SK-N-SH (cell line): ENCODE results near the gene SCGB1D4. TPM values are rescaled to one million over a fixed set of nuclear protein-coding genes. Genes with fewer than 3 reads are reported as not detected.

ENCODE experiments used
- CTCF ChIA-PET: fragments of 300-600, 350-600 bp; formaldehyde crosslinking; extraction: SDS; loops from one replicate; lab custom pipeline; 2021; lab: Yijun Ruan, JAX
- POLR2A ChIA-PET: fragments of 350-600 bp; sonication (Branson Sonifier 250); formaldehyde crosslinking; extraction: SDS; loops from one replicate; lab custom pipeline; 2020; ENCODE audit warnings: antibody characterized with exemption, inconsistent platforms; lab: Yijun Ruan, JAX
- DNase-seq: peaks from one replicate; pipeline ENCODE4 v3.0.0; 2012
- H2AFZ ChIP-seq: fragments of 200-600 bp; sonication (generic); 2 replicates; pipeline ENCODE4 v1.8.1; 2016; ENCODE audit warnings: antibody characterized with exemption, mild to moderate bottlenecking, low read depth
- H3F3A ChIP-seq: fragments of 200-600 bp; sonication (generic); replicated peaks from 2 replicates; pipeline ENCODE3; 2016; ENCODE audit warnings: antibody characterized with exemption, mild to moderate bottlenecking; ENCODE audit not compliant: insufficient read depth
- H3K27ac ChIP-seq, 2 experiments: fragments of 200-500 bp in 1 of 2; fragments of 200-600 bp in 1 of 2; sonication (Bioruptor generic) in 1 of 2; sonication (generic), shearing (Covaris generic) in 1 of 2; 2 replicates each; pipeline versions ENCODE4 v1.5.1 to v1.6.1; 2014 to 2016; ENCODE audit warnings: low read depth in 2 of 2, inconsistent platforms in 1 of 2, low read length in 1 of 2, mild to moderate bottlenecking in 1 of 2, mixed read lengths in 1 of 2
- H3K27me3 ChIP-seq: fragments of 200-600 bp; sonication (generic), shearing (Covaris generic); 2 replicates; pipeline ENCODE4 v1.6.1; 2016; ENCODE audit warnings: mixed run types; ENCODE audit not compliant: insufficient read depth
- H3K36me3 ChIP-seq, 2 experiments: fragments of 200-500 bp in 1 of 2; fragments of 200-600 bp in 1 of 2; sonication (Bioruptor generic) in 1 of 2; sonication (generic) in 1 of 2; replicated peaks in 1 of 2; 2 replicates each; pipeline versions ENCODE3 to v1.5.1; 2014 to 2016; ENCODE audit warnings: low read length in 1 of 2, mild to moderate bottlenecking in 1 of 2; ENCODE audit not compliant: insufficient read depth in 2 of 2, control insufficient read depth in 1 of 2
- H3K4me1 ChIP-seq, 2 experiments: fragments of 200-500 bp in 1 of 2; fragments of 200-600 bp in 1 of 2; sonication (Bioruptor generic) in 1 of 2; sonication (generic), shearing (Covaris generic) in 1 of 2; 2 replicates each; pipeline versions ENCODE4 v1.5.1 to v1.6.1; 2014 to 2016; ENCODE audit warnings: low read depth in 1 of 2, low read length in 1 of 2, mixed run types in 1 of 2; ENCODE audit not compliant: insufficient read depth in 2 of 2, control insufficient read depth in 1 of 2
- H3K4me2 ChIP-seq: fragments of 200-600 bp; sonication (generic), shearing (Covaris generic); 2 replicates; pipeline ENCODE4 v1.6.1; 2017; ENCODE audit warnings: mixed run types
- H3K4me3 ChIP-seq, 2 experiments: fragments of 200-500 bp in 1 of 2; fragments of 200-600 bp in 1 of 2; sonication (Bioruptor generic) in 1 of 2; sonication (generic), shearing (Covaris generic) in 1 of 2; 2 replicates each; pipeline versions ENCODE4 v1.5.1 to v1.8.1; 2014 to 2016; ENCODE audit warnings: low read depth in 2 of 2, inconsistent platforms in 1 of 2, low read length in 1 of 2, mild to moderate bottlenecking in 1 of 2, mixed read lengths in 1 of 2, moderate library complexity in 1 of 2
- H3K79me2 ChIP-seq: fragments of 200-600 bp; sonication (generic); 2 replicates; pipeline ENCODE4 v1.8.1; 2017; ENCODE audit warnings: mild to moderate bottlenecking; ENCODE audit not compliant: insufficient read depth
- H3K9ac ChIP-seq: fragments of 200-600 bp; sonication (generic); 2 replicates; pipeline ENCODE4 v1.6.1; 2017; ENCODE audit warnings: mixed run types
- H3K9me2 ChIP-seq: fragments of 200-600 bp; sonication (generic); 2 replicates; pipeline ENCODE4 v1.6.1; 2017; ENCODE audit warnings: mixed run types
- H3K9me3 ChIP-seq: fragments of 200-600 bp; sonication (generic); 2 replicates; pipeline ENCODE4 v1.6.1; 2017; ENCODE audit warnings: mixed run types, mild to moderate bottlenecking, moderate library complexity
- H4K20me1 ChIP-seq: fragments of 200-600 bp; sonication (generic); 2 replicates; pipeline ENCODE4 v1.6.1; 2017; ENCODE audit warnings: mild to moderate bottlenecking, mixed run types; ENCODE audit not compliant: insufficient read depth
- CHD2 ChIP-seq: fragments of 150-350 bp; IDR thresholded peaks from 2 replicates; pipeline ENCODE4 v1.6.1; 2018; ENCODE audit warnings: low read length; ENCODE audit not compliant: partially characterized antibody
- EZH2phosphoT487 ChIP-seq: fragments of 200-600 bp; sonication (generic); IDR thresholded peaks from 2 replicates; pipeline ENCODE4 v1.6.1; 2017; ENCODE audit warnings: low read depth, mixed run types, mild to moderate bottlenecking, antibody characterized with exemption, moderate library complexity, borderline replicate concordance
- FOSL2 ChIP-seq: IDR thresholded peaks from 2 replicates; pipeline ENCODE4 v1.4.0; 2012; ENCODE audit warnings: low read depth, mild to moderate bottlenecking, moderate library complexity, borderline replicate concordance
- FOXJ3 ChIP-seq: sonication (generic); formaldehyde crosslinking; IDR thresholded peaks from 2 replicates; pipeline ENCODE4 v1.5.1; 2020; ENCODE audit warnings: mild to moderate bottlenecking, missing genetic modification reagents
- FOXM1 ChIP-seq: IDR thresholded peaks from 2 replicates; pipeline ENCODE4 v1.4.0; 2012; ENCODE audit warnings: low read depth, mild to moderate bottlenecking
- IRF3 ChIP-seq: fragments of 150-350 bp; IDR thresholded peaks from 2 replicates; pipeline ENCODE4 v1.6.1; 2016; ENCODE audit warnings: mild to moderate bottlenecking, low read depth, low read length
- MEF2A ChIP-seq: IDR thresholded peaks from 2 replicates; pipeline ENCODE4 v1.4.0; 2012; ENCODE audit warnings: low read depth, borderline replicate concordance
- MXI1 ChIP-seq: IDR thresholded peaks from 2 replicates; pipeline ENCODE4 v1.6.1; 2012; ENCODE audit warnings: mild to moderate bottlenecking, low read depth, low read length, improper control_type of control experiment
- PBX3 ChIP-seq: IDR thresholded peaks from 2 replicates; pipeline ENCODE4; 2012
- POLR2AphosphoS5 ChIP-seq: IDR thresholded peaks from 2 replicates; pipeline ENCODE4 v1.6.1; 2012; ENCODE audit warnings: low read depth, low read length
- RFX5 ChIP-seq: IDR thresholded peaks from 2 replicates; pipeline ENCODE4 v1.6.1; 2012; ENCODE audit warnings: mild to moderate bottlenecking, improper control_type of control experiment, low read length
- RXRA ChIP-seq: IDR thresholded peaks from 2 replicates; pipeline ENCODE4 v1.4.0; 2012; ENCODE audit warnings: low read depth, mild to moderate bottlenecking, borderline replicate concordance
- TAF1 ChIP-seq: IDR thresholded peaks from 2 replicates; pipeline ENCODE4 v1.6.1; 2012; ENCODE audit warnings: low read depth, mild to moderate bottlenecking, low read length, moderate library complexity, borderline replicate concordance
- TCF12 ChIP-seq: IDR thresholded peaks from 2 replicates; pipeline ENCODE4 v1.4.0; 2012
- TEAD4 ChIP-seq: IDR thresholded peaks from 2 replicates; pipeline ENCODE4 v1.4.0; 2012; ENCODE audit warnings: mild to moderate bottlenecking, borderline replicate concordance; ENCODE audit not compliant: insufficient read depth
- whole genome bisulfite sequencing: methylation state at CpG from one replicate; pipeline ENCODE4 v1.1.6; 2017; ENCODE audit warnings: low lambda C conversion rate; 5-methylcytosine and 5-hydroxymethylcytosine counted together
- polyA plus RNA-seq, 3 experiments: library from polyadenylated mRNA; depleted of rRNA; stranded (reverse); fragments of >200 nt; gene quantifications; 2 replicates each; pipeline ENCODE4 v1.2.3, GENCODE V29; 2012
- TF ChIP-seq, protein P1 (sequence below): fragments of 200-600 bp; sonication (generic); IDR thresholded peaks from 2 replicates; pipeline ENCODE4 v1.6.1; 2017; ENCODE audit warnings: antibody characterized with exemption, mild to moderate bottlenecking, moderate library complexity
- TF ChIP-seq, protein P2 (sequence below): IDR thresholded peaks from 2 replicates; pipeline ENCODE4 v1.6.1; 2012; ENCODE audit warnings: mild to moderate bottlenecking, low read depth, low read length, moderate library complexity

The SCGB1D4 gene
- polyA plus RNA-seq, 1 of the 3 experiments (the other 2 are of a cell fraction), result not detected

- no peaks in the 10 kb centered on the region for H3K36me3 ChIP-seq
- H2AFZ ChIP-seq, result no peak overlapping the region
- TF ChIP-seq, protein P1, sequence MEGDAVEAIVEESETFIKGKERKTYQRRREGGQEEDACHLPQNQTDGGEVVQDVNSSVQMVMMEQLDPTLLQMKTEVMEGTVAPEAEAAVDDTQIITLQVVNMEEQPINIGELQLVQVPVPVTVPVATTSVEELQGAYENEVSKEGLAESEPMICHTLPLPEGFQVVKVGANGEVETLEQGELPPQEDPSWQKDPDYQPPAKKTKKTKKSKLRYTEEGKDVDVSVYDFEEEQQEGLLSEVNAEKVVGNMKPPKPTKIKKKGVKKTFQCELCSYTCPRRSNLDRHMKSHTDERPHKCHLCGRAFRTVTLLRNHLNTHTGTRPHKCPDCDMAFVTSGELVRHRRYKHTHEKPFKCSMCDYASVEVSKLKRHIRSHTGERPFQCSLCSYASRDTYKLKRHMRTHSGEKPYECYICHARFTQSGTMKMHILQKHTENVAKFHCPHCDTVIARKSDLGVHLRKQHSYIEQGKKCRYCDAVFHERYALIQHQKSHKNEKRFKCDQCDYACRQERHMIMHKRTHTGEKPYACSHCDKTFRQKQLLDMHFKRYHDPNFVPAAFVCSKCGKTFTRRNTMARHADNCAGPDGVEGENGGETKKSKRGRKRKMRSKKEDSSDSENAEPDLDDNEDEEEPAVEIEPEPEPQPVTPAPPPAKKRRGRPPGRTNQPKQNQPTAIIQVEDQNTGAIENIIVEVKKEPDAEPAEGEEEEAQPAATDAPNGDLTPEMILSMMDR, result no peak
- TF ChIP-seq PBX3, result no peak
- TF ChIP-seq TAF1, result no peak
- TF ChIP-seq RXRA, result no peak
- TF ChIP-seq TCF12, result no peak
- no peak for TF ChIP-seq CHD2
- TF ChIP-seq, protein P2, sequence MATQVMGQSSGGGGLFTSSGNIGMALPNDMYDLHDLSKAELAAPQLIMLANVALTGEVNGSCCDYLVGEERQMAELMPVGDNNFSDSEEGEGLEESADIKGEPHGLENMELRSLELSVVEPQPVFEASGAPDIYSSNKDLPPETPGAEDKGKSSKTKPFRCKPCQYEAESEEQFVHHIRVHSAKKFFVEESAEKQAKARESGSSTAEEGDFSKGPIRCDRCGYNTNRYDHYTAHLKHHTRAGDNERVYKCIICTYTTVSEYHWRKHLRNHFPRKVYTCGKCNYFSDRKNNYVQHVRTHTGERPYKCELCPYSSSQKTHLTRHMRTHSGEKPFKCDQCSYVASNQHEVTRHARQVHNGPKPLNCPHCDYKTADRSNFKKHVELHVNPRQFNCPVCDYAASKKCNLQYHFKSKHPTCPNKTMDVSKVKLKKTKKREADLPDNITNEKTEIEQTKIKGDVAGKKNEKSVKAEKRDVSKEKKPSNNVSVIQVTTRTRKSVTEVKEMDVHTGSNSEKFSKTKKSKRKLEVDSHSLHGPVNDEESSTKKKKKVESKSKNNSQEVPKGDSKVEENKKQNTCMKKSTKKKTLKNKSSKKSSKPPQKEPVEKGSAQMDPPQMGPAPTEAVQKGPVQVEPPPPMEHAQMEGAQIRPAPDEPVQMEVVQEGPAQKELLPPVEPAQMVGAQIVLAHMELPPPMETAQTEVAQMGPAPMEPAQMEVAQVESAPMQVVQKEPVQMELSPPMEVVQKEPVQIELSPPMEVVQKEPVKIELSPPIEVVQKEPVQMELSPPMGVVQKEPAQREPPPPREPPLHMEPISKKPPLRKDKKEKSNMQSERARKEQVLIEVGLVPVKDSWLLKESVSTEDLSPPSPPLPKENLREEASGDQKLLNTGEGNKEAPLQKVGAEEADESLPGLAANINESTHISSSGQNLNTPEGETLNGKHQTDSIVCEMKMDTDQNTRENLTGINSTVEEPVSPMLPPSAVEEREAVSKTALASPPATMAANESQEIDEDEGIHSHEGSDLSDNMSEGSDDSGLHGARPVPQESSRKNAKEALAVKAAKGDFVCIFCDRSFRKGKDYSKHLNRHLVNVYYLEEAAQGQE, result no peak
- no peak for TF ChIP-seq FOXM1
- no peak for TF ChIP-seq FOXJ3 (CRISPR knock-in tag)
- no peak for TF ChIP-seq RFX5
- TF ChIP-seq POLR2AphosphoS5, result no peak
- no peak for TF ChIP-seq MXI1
- TF ChIP-seq EZH2phosphoT487, result no peak
- no peak for TF ChIP-seq TEAD4
- TF ChIP-seq FOSL2, result no peak
- no peak for TF ChIP-seq IRF3
- TF ChIP-seq MEF2A, result no peak
- H3K79me2 ChIP-seq, result no peaks in the 10 kb centered on the region
- H3K27me3 ChIP-seq, result no peaks in the 10 kb centered on the region; the same call in 1 of the 2 replicates
- POLR2A ChIA-PET, result no interaction called here
- no peak overlapping the region for H3K9ac ChIP-seq
- H3K4me1 ChIP-seq, result no peaks in the 10 kb centered on the region
- H3K9me3 ChIP-seq, result no peaks in the 10 kb centered on the region
- H4K20me1 ChIP-seq, result no peaks in the 10 kb centered on the region
- H3K4me3 ChIP-seq, result no peak overlapping the region
- DNase-seq, result no peak
- no peaks in the 10 kb centered on the region for H3K9me2 ChIP-seq
- WGBS, result 43% methylated on average over 7 of the region's 7 CpGs
- CTCF ChIA-PET, result no interaction called here
- no peaks in the 10 kb centered on the region for H3F3A ChIP-seq
- no peak overlapping the region for H3K27ac ChIP-seq
- H3K4me2 ChIP-seq, result no peak overlapping the region
Observed at GRCh38 chr11:62273789-62274275, 25.0 kb downstream of the SCGB1D4 start.
